ENCODE data around the gene HSD17B11. TPM values are rescaled to one million over a fixed set of nuclear protein-coding genes. Genes with fewer than 3 reads are reported as not detected.

HSD17B11 gene
- total RNA-seq, 1 experiment from 2014 or later: 8.8 TPM

- no peak overlapping the region for H3K9ac ChIP-seq (ENCODE audit: extremely low read depth, insufficient read length, low read length)
- no peaks in the 10 kb centered on the region; a peak in 2 of 5 replicates for H3K9me3 Mint-ChIP-seq
- WGBS (ENCODE audit: extremely low coverage, insufficient read length, low lambda C conversion rate): no CpG with 5 or more reads among the region's 2 CpGs
- H3K4me1 ChIP-seq (ENCODE audit: insufficient read depth, low read length): no peaks in the 10 kb centered on the region
- H3K56ac ChIP-seq (ENCODE audit: insufficient read length, low read depth, low read length): no peak overlapping the region
- no peak overlapping the region for H3K4me3 Mint-ChIP-seq
- H2AFZ ChIP-seq (ENCODE audit: low read length): no peak overlapping the region
- H3K23me2 ChIP-seq (ENCODE audit: insufficient read length, low read depth, low read length, poor library complexity, severe bottlenecking): no peaks in the 10 kb centered on the region
- H3K18ac ChIP-seq (ENCODE audit: insufficient read length, low read depth, low read length): no peak overlapping the region
- H2BK20ac ChIP-seq (ENCODE audit: low read depth, low read length, poor library complexity, severe bottlenecking): no peak overlapping the region
- no peaks in the 10 kb centered on the region; a peak in 1 of 7 replicates for H3K36me3 Mint-ChIP-seq (ENCODE audit: insufficient read depth in 1 of 3, low read depth in 3 of 3)
- H2BK15ac ChIP-seq (ENCODE audit: low read depth, low read length): no peak overlapping the region
- H3K23ac ChIP-seq (ENCODE audit: insufficient read length, low read depth, low read length): no peak overlapping the region
- no peaks in the 10 kb centered on the region for H3K79me2 ChIP-seq (ENCODE audit: insufficient read depth, low read length)
- H3T11ph ChIP-seq (ENCODE audit: low read length): no peak overlapping the region
- no peaks in the 10 kb centered on the region; the same call in 1 of the 2 replicates for H3K27me3 Mint-ChIP-seq (ENCODE audit: low read depth)
- H2BK12ac ChIP-seq (ENCODE audit: insufficient read length, low read depth, low read length): no peak overlapping the region
- no peak overlapping the region for H4K8ac ChIP-seq (replicated peaks; ENCODE audit: insufficient read length, low read depth, low read length)
- H2AK5ac ChIP-seq (ENCODE audit: insufficient read length, low read length): no peak overlapping the region
- H3K27me3 ChIP-seq (ENCODE audit: insufficient read depth, low read length): no peaks in the 10 kb centered on the region
- H3K9me3 ChIP-seq (ENCODE audit: control insufficient read depth, low read depth, low read length): no peaks in the 10 kb centered on the region
- H3K14ac ChIP-seq (ENCODE audit: insufficient read depth, low read length): no peak overlapping the region
- H2BK120ac ChIP-seq (ENCODE audit: low read depth, low read length, poor library complexity, severe bottlenecking): no peak overlapping the region
- H4K91ac ChIP-seq (ENCODE audit: insufficient read length, low read depth, low read length): no peak overlapping the region
- H3K4ac ChIP-seq (ENCODE audit: low read depth, low read length): no peak overlapping the region
- no peak overlapping the region for H3K27ac Mint-ChIP-seq
- no peak overlapping the region for H2BK5ac ChIP-seq (ENCODE audit: insufficient read length, low read length)
- TF ChIP-seq CTCF (conservative IDR thresholded peaks at IDR 0.05): no peak
- H4K20me1 ChIP-seq (ENCODE audit: control insufficient read depth, insufficient read depth, insufficient read length): no peaks in the 10 kb centered on the region
- no peak for DNase-seq
- peaks cover 20 to 26% of the 10 kb centered on the region in 2 experiments for H3K4me1 Mint-ChIP-seq
- no peak overlapping the region for H3K4me2 ChIP-seq (ENCODE audit: insufficient read depth, insufficient read length, low read length)
- H4K5ac ChIP-seq (ENCODE audit: insufficient read length, low read depth, low read length): no peak overlapping the region
- no peak overlapping the region for H3K27ac ChIP-seq (ENCODE audit: insufficient read length, low read depth, low read length)
- no peaks in the 10 kb centered on the region for H3K79me1 ChIP-seq (ENCODE audit: insufficient read depth, low read depth, low read length, poor library complexity, severe bottlenecking)
These were observed 19.7 kb upstream of the HSD17B11 start for GRCh38 chr4:87410679-87411078.

All from H9 (cell line).